Activated naive CD8-positive, alpha-beta T cell treated with anti-CD3 and anti-CD28 coated beads, Interleukin-2, amount 50 U/mL, for 16 hours (primary cell): ENCODE results near the gene MSANTD1.

Experiments
- DNase-seq: peaks from one replicate; pipeline ENCODE4 v3.0.0-alpha.2; 2020; ENCODE audit warnings: low read depth, low spot score

Gene MSANTD1

GRCh38 chr4:3263053-3263875 is 14.3 kb downstream of the MSANTD1 start:
- DNase-seq: no peak

- DNase-seq: no peak
These were observed 14.9 kb downstream of the MSANTD1 start for GRCh38 chr4:3263876-3264193.

- no peak for DNase-seq
These were observed 17.1 kb downstream of the MSANTD1 start for GRCh38 chr4:3266076-3266475.

GRCh38 chr4:3267576-3268394 is 18.8 kb downstream of the MSANTD1 start:
- DNase-seq: no peak

GRCh38 chr4:3268395-3269104 is 19.6 kb downstream of the MSANTD1 start:
- no peak for DNase-seq

GRCh38 chr4:3269105-3269927 is 20.4 kb downstream of the MSANTD1 start:
- no peak for DNase-seq

GRCh38 chr4:3269991-3270611 is 21.1 kb downstream of the MSANTD1 start:
- DNase-seq: no peak

GRCh38 chr4:3271131-3271530 is 22.2 kb downstream of the MSANTD1 start:
- DNase-seq: no peak

- DNase-seq: no peak
These were observed 28.0 kb downstream of the MSANTD1 start for GRCh38 chr4:3276986-3277385.

GRCh38 chr4:3280466-3280865 is 31.5 kb downstream of the MSANTD1 start:
- no peak for DNase-seq

GRCh38 chr4:3283483-3283882 is 34.5 kb downstream of the MSANTD1 start:
- DNase-seq: no peak

GRCh38 chr4:3283916-3284315 is 35.0 kb downstream of the MSANTD1 start:
- no peak for DNase-seq

GRCh38 chr4:3284734-3285557 is 36.0 kb downstream of the MSANTD1 start:
- no peak for DNase-seq

GRCh38 chr4:3285558-3286334 is 36.8 kb downstream of the MSANTD1 start:
- DNase-seq: no peak

- DNase-seq: no peak
These were observed 37.6 kb downstream of the MSANTD1 start for GRCh38 chr4:3286335-3287175.

- no peak for DNase-seq
These were observed 38.5 kb downstream of the MSANTD1 start for GRCh38 chr4:3287271-3287971.

- DNase-seq: no peak
These were observed 39.1 kb downstream of the MSANTD1 start for GRCh38 chr4:3287972-3288570.
